K562 (cell line): ENCODE results near the gene TNNT1. TPM values are rescaled to one million over a fixed set of nuclear protein-coding genes. Genes with fewer than 3 reads are reported as not detected.

ENCODE experiments used
- CCNT2 ChIP-seq: IDR thresholded peaks from 2 replicates; pipeline ENCODE4 v1.6.1; 2011; ENCODE audit warnings: borderline replicate concordance, low read depth, mild to moderate bottlenecking, moderate library complexity, mixed read lengths, low read length; ENCODE audit not compliant: insufficient read length; ENCODE audit errors: extremely low read depth
- CREB5 ChIP-seq: fragments of 250-450 bp; sonication (Bioruptor Pico); IDR thresholded peaks from 2 replicates; pipeline ENCODE4 v1.5.0; 2020; ENCODE audit warnings: mild to moderate bottlenecking
- DPF2 ChIP-seq: fragments of 450-650 bp; IDR thresholded peaks from 2 replicates; pipeline ENCODE4 v1.6.1; 2016
- E2F5 ChIP-seq: sonication (generic); formaldehyde crosslinking; IDR thresholded peaks from 2 replicates; pipeline ENCODE4 v1.8.0; 2022; ENCODE audit warnings: mild to moderate bottlenecking, missing genetic modification reagents
- FOS ChIP-seq: IDR thresholded peaks from 3 replicates; pipeline ENCODE4 v1.6.1; 2011; ENCODE audit not compliant: insufficient read length; ENCODE audit errors: extremely low read depth
- HDAC1 ChIP-seq, 2 experiments: fragments of 450-650 bp; IDR thresholded peaks; 2 replicates each; pipeline ENCODE4 v1.6.1; 2016 to 2017; ENCODE audit warnings: inconsistent platforms in 1 of 2, mild to moderate bottlenecking in 1 of 2, moderate library complexity in 1 of 2
- HNRNPK ChIP-seq: fragments of 200-400 bp; formaldehyde crosslinking; IDR thresholded peaks from one replicate; pipeline ENCODE4 v1.6.1; 2018; ENCODE audit warnings: mild to moderate bottlenecking, low read depth, low read length; ENCODE audit not compliant: poor library complexity, severe bottlenecking
- KLF16 ChIP-seq: IDR thresholded peaks from 2 replicates; pipeline ENCODE4 v1.6.1; 2016; ENCODE audit warnings: antibody characterized with exemption
- MTF1 ChIP-seq: fragments of 250-450 bp; sonication (Bioruptor Pico); IDR thresholded peaks from 2 replicates; pipeline ENCODE4 v1.9.0; 2021; ENCODE audit warnings: moderate library complexity, mild to moderate bottlenecking, inconsistent platforms, borderline replicate concordance
- RBM14 ChIP-seq: fragments of 200-400 bp; formaldehyde crosslinking; IDR thresholded peaks from 2 replicates; pipeline ENCODE4 v1.6.1; 2018; ENCODE audit warnings: low read depth, mild to moderate bottlenecking, low read length, moderate library complexity, borderline replicate concordance; ENCODE audit not compliant: insufficient read depth
- RERE ChIP-seq: sonication (generic); formaldehyde crosslinking; IDR thresholded peaks from 2 replicates; pipeline ENCODE4 v1.8.0; 2023; ENCODE audit warnings: missing genetic modification reagents, mild to moderate bottlenecking, borderline replicate concordance
- SMARCA5 ChIP-seq: fragments of 450-650 bp; IDR thresholded peaks from 2 replicates; pipeline ENCODE4 v1.6.1; 2016
- SRSF9 ChIP-seq: fragments of 200-400 bp; formaldehyde crosslinking; IDR thresholded peaks from 2 replicates; pipeline ENCODE4 v1.6.1; 2017; ENCODE audit warnings: low read depth, low read length, borderline replicate concordance
- STAT5B ChIP-seq: fragments of 250-450 bp; sonication (Bioruptor Pico); IDR thresholded peaks from 2 replicates; pipeline ENCODE4 v1.8.0; 2021; ENCODE audit warnings: mild to moderate bottlenecking, inconsistent platforms
- ZKSCAN1 ChIP-seq: fragments of 150-350 bp; IDR thresholded peaks from 2 replicates; pipeline ENCODE4 v1.6.1; 2016; ENCODE audit warnings: low read depth, low read length
- ZNF263 ChIP-seq: sonication (generic); formaldehyde crosslinking; IDR thresholded peaks from 2 replicates; pipeline ENCODE4 v1.8.0; 2022; ENCODE audit warnings: mild to moderate bottlenecking, missing genetic modification reagents, borderline replicate concordance
- ZNF384 ChIP-seq: IDR thresholded peaks from 2 replicates; pipeline ENCODE4 v1.6.1; 2012; ENCODE audit warnings: low read depth, low read length, improper control_type of control experiment
- ZNF695 ChIP-seq: fragments of 450-650 bp; formaldehyde crosslinking; IDR thresholded peaks from 2 replicates; pipeline ENCODE4 v1.4.0; 2020; ENCODE audit warnings: mild to moderate bottlenecking, moderate library complexity
- polyA plus RNA-seq, 8 experiments: library from polyadenylated mRNA; depleted of rRNA in 4 of 8; stranded (reverse) in 5 of 8; unstranded in 3 of 8; fragments of >200 nt; fragmentation: Nextera tagmentation in 2 of 8; fragmentation: Illumina TruSeq in 1 of 8; extraction: Ambion mirVana in 2 of 8; extraction: Trizol in 1 of 8; gene quantifications; 2 replicates each; pipeline versions ENCODE4 v1.2.1 to v1.2.3, GENCODE V29; 2011 to 2014; ENCODE audit warnings: inconsistent platforms in 1 of 8, missing spikeins in 1 of 8
- total RNA-seq, 7 experiments: library from RNA; depleted of rRNA in 6 of 7; stranded (reverse); fragments of >200 nt in 6 of 7; fragmentation: Illumina TruSeq in 2 of 7; extraction: Trizol in 2 of 7; gene quantifications; 2 replicates each; pipeline versions ENCODE4 v1.2.1 to v1.2.3, GENCODE V29; 2011 to 2021; ENCODE audit warnings: low replicate concordance in 1 of 7
- TF ChIP-seq, protein P1 (sequence below): fragments of 450-650 bp; formaldehyde crosslinking; IDR thresholded peaks from 2 replicates; pipeline ENCODE4 v1.4.0; 2020; ENCODE audit warnings: mild to moderate bottlenecking, moderate library complexity

TNNT1 gene
- total and polyA plus RNA-seq, 9 of the 15 experiments (the other 6 are each of a cell fraction or from before 2014, with no cell fraction given): 31.8 to 390 (median 227) TPM

- TF ChIP-seq KLF16 (no peak), ZNF695 (CRISPR knock-in tag) (no peak), DPF2 (peak; percentile 41), FOS (peak; percentile 1), HDAC1 (IDR thresholded peaks at IDR 0.05) (peak in 1 of 2 experiments; percentile 80; a peak in 2 of 4 replicates), ZNF384 (no peak), ZKSCAN1 (no peak), RERE (CRISPR knock-in tag) (no peak), HNRNPK (no peak), CREB5 (CRISPR knock-in tag) (no peak), MTF1 (no peak), ZNF263 (CRISPR knock-in tag) (peak; percentile 8; the same call in 1 of the 2 replicates), E2F5 (CRISPR knock-in tag) (no peak), RBM14 (no peak), STAT5B (CRISPR knock-in tag) (no peak), SMARCA5 (no peak), CCNT2 (peak; percentile 40), SRSF9 (no peak)
- TF ChIP-seq, protein P1, sequence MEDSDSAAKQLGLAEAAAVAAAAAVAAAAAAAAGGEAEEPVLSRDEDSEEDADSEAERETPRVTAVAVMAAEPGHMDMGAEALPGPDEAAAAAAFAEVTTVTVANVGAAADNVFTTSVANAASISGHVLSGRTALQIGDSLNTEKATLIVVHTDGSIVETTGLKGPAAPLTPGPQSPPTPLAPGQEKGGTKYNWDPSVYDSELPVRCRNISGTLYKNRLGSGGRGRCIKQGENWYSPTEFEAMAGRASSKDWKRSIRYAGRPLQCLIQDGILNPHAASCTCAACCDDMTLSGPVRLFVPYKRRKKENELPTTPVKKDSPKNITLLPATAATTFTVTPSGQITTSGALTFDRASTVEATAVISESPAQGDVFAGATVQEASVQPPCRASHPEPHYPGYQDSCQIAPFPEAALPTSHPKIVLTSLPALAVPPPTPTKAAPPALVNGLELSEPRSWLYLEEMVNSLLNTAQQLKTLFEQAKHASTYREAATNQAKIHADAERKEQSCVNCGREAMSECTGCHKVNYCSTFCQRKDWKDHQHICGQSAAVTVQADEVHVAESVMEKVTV (CRISPR knock-in tag): no peak
Observed at GRCh38 chr19:55117663-55118391, 31.2 kb downstream of the TNNT1 start (continued).
